Testis (tissue), 2 donors: ENCODE measurements around the gene AFF4.

Experiments
- POLR2A ChIP-seq: fragments of 450-650 bp; IDR thresholded peaks from one replicate; pipeline ENCODE4 v1.6.1; 2017; ENCODE audit warnings: antibody characterized with exemption, mild to moderate bottlenecking, moderate library complexity
- TF ChIP-seq, protein P1 (sequence below), 3 experiments: fragments of 450-650 bp in 2 of 3; fragments of 200-600 bp in 1 of 3; sonication (generic) in 1 of 3; IDR thresholded peaks; one replicate each; pipeline ENCODE4 v1.5.1; 2016 to 2019; ENCODE audit warnings: antibody characterized with exemption in 3 of 3, mild to moderate bottlenecking in 2 of 3, moderate library complexity in 1 of 3

DNA sequence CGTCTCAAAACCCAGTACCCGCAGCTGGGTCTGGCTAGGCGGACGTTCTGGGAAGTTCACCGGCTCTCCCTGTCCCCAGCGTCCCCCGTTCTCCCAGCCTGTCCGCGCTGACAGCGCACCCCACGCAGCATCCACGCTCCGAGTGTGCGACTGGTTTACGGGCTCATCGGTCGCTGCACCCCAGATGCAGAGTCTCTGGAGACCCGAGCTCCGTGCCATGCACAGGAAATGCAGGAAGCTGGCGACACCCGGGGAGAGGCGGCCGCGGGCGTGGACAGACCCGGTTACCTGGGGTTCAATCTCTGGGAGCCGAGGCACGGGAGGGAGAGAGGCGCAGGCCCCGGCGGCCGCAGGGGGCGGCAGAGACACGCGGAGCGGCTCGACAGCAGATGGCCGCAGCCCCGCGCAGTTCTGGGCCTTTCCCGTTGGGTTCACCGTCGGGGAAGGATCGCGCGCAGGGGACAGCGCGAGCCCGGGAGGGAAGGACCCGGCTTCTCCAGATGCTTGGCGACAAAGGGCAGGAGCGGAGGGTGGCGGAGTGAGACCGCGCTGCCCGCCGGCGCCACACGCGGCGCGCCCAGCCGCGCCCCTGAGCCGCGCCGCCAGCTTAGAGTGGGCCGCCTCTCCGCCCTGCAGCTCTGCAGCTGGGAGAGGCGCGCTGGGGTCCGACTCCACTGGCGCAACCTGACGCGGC, 133.5 kb downstream of the AFF4 start:
- TF ChIP-seq, protein P1, sequence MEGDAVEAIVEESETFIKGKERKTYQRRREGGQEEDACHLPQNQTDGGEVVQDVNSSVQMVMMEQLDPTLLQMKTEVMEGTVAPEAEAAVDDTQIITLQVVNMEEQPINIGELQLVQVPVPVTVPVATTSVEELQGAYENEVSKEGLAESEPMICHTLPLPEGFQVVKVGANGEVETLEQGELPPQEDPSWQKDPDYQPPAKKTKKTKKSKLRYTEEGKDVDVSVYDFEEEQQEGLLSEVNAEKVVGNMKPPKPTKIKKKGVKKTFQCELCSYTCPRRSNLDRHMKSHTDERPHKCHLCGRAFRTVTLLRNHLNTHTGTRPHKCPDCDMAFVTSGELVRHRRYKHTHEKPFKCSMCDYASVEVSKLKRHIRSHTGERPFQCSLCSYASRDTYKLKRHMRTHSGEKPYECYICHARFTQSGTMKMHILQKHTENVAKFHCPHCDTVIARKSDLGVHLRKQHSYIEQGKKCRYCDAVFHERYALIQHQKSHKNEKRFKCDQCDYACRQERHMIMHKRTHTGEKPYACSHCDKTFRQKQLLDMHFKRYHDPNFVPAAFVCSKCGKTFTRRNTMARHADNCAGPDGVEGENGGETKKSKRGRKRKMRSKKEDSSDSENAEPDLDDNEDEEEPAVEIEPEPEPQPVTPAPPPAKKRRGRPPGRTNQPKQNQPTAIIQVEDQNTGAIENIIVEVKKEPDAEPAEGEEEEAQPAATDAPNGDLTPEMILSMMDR (IDR thresholded peaks at IDR 0.05), result peak; percentile 76 to 87 (median 87)
- TF ChIP-seq POLR2A, result no peak
